ENCODE data around the gene UVRAG.

Gene UVRAG

GRCh38 chr11:76190376-76190775, 375.4 kb downstream of the UVRAG start:
- DNase-seq (ENCODE audit: low read depth, low spot score), result peak; percentile 39

Measured in astrocyte of the hippocampus (primary cell).